Activated CD8-positive, alpha-beta T cell treated with anti-CD3 and anti-CD28 coated beads, Interleukin-2, amount 10 ng/mL, durations not matched to agents 7 days and 5 days (primary cell): ENCODE data around the gene GPATCH8. TPM values are rescaled to one million over a fixed set of nuclear protein-coding genes. Genes with fewer than 3 reads are reported as not detected.
A peak's percentile ranks its signal among the peaks of the same experiment; 100 is the strongest.
"Not testable (repeated sequence)": the region's sequence is repeated elsewhere in the genome, so short reads cannot be mapped to it uniquely, and the experiment has no call there.

Experiments
- ATAC-seq: fragments of 150-1000 bp; cut with Tn5 transposase; one replicate; pipeline ENCODE4 v1.10.0; 2021; ENCODE audit warnings: moderate library complexity
- CTCF ChIA-PET: fragments of 350-600 bp; sonication (Branson Sonifier 250); formaldehyde crosslinking; loops from one replicate; lab custom pipeline; 2021; ENCODE audit warnings: antibody characterized with exemption; lab: Charles Lee
- POLR2A ChIA-PET: fragments of 350-600 bp; sonication (Branson Sonifier 250); formaldehyde crosslinking; loops from one replicate; lab custom pipeline; 2021; ENCODE audit warnings: antibody characterized with exemption; lab: Charles Lee
- DNase-seq: peaks from one replicate; pipeline ENCODE4 v3.0.0-alpha.2; 2020
- H3K27ac Mint-ChIP-seq: one replicate; pipeline ENCODE4 v1.8.0; 2021; ENCODE audit warnings: mild to moderate bottlenecking, mixed read lengths
- H3K27me3 Mint-ChIP-seq: one replicate; pipeline ENCODE4 v1.8.0; 2021; ENCODE audit warnings: low read depth, mixed read lengths
- H3K36me3 Mint-ChIP-seq: one replicate; pipeline ENCODE4 v1.8.0; 2021; ENCODE audit warnings: low read depth, mixed read lengths
- H3K4me1 Mint-ChIP-seq: one replicate; pipeline ENCODE4 v1.8.0; 2021; ENCODE audit warnings: low read depth, mixed read lengths
- H3K4me3 Mint-ChIP-seq: one replicate; pipeline ENCODE4 v1.8.0; 2021; ENCODE audit warnings: mild to moderate bottlenecking, mixed read lengths
- H3K9me3 Mint-ChIP-seq: one replicate; pipeline ENCODE4 v1.8.0; 2022; ENCODE audit warnings: mixed read lengths; ENCODE audit not compliant: insufficient read depth
- total RNA-seq, 2 experiments: library from RNA; stranded (reverse); gene quantifications; one replicate each; pipeline ENCODE4 v1.2.3, GENCODE V29; 2021

Gene GPATCH8
- total RNA-seq, 2 experiments from 2014 or later: 45.7 to 45.8 TPM

GRCh38 chr17:44408786-44409185, 94.4 kb downstream of the GPATCH8 start:
- POLR2A ChIA-PET: no interaction called here
- ATAC-seq: no peak
- H3K36me3 Mint-ChIP-seq: peaks cover 13% of the 10 kb centered on the region
- no peak overlapping the region for H3K27ac Mint-ChIP-seq
- H3K9me3 Mint-ChIP-seq: no peaks in the 10 kb centered on the region
- CTCF ChIA-PET: no interaction called here
- H3K27me3 Mint-ChIP-seq: no peaks in the 10 kb centered on the region
- H3K4me3 Mint-ChIP-seq: no peak overlapping the region
- no peak for DNase-seq
- no peaks in the 10 kb centered on the region for H3K4me1 Mint-ChIP-seq

GRCh38 chr17:44402564-44403172, 100.5 kb downstream of the GPATCH8 start:
- DNase-seq (no peak), ATAC-seq (peak; percentile 44)
- H3K9me3 Mint-ChIP-seq: no peaks in the 10 kb centered on the region
- ChIA-PET CTCF (no interaction called here), POLR2A (interaction anchor here (0.6 kb wide), 1 partner anchor 189 kb away, joined by 4 read pairs; no protein-coding TSS in a partner anchor)
- H3K27ac Mint-ChIP-seq: no peak overlapping the region
- no peak overlapping the region for H3K4me3 Mint-ChIP-seq
- peaks cover 42% of the 10 kb centered on the region for H3K36me3 Mint-ChIP-seq
- H3K4me1 Mint-ChIP-seq: peaks cover 14% of the 10 kb centered on the region
- no peaks in the 10 kb centered on the region for H3K27me3 Mint-ChIP-seq

GRCh38 chr17:44400226-44400847, 102.9 kb downstream of the GPATCH8 start:
- Mint-ChIP-seq H3K36me3 (peaks cover 47% of the 10 kb centered on the region), H3K4me3 (no peak overlapping the region), H3K4me1 (peaks cover 14% of the 10 kb centered on the region), H3K9me3 (no peaks in the 10 kb centered on the region), H3K27me3 (no peaks in the 10 kb centered on the region), H3K27ac (no peak overlapping the region)
- DNase-seq (no peak), ATAC-seq (no peak)
- ChIA-PET CTCF (interaction anchor here (0.9 to 2.0 kb wide), 6 partner anchors 11 to 554 kb away, joined by 3 to 10 read pairs (median 4); partner anchors contain the start of gene ITGA2B), POLR2A (no interaction called here)

GRCh38 chr17:44398692-44399691, 104.2 kb downstream of the GPATCH8 start:
- H3K4me3 Mint-ChIP-seq: no peak overlapping the region
- H3K27ac Mint-ChIP-seq: peak overlapping the region; percentile 47
- CTCF ChIA-PET: interaction anchor here (0.9 to 2.0 kb wide), 6 partner anchors 9 to 135 kb away, joined by 3 to 10 read pairs (median 4); partner anchors contain the start of gene ITGA2B
- peaks cover 14% of the 10 kb centered on the region for H3K4me1 Mint-ChIP-seq
- H3K27me3 Mint-ChIP-seq: no peaks in the 10 kb centered on the region
- POLR2A ChIA-PET: no interaction called here
- ATAC-seq: no peak
- H3K36me3 Mint-ChIP-seq: peaks cover 45% of the 10 kb centered on the region
- no peaks in the 10 kb centered on the region for H3K9me3 Mint-ChIP-seq
- no peak for DNase-seq

GRCh38 chr17:44397479-44398440, 105.4 kb downstream of the GPATCH8 start:
- Mint-ChIP-seq H3K4me3 (no peak overlapping the region), H3K4me1 (peaks cover 6% of the 10 kb centered on the region), H3K36me3 (peaks cover 39% of the 10 kb centered on the region), H3K27ac (peak overlapping the region; percentile 52), H3K27me3 (no peaks in the 10 kb centered on the region), H3K9me3 (no peaks in the 10 kb centered on the region)
- CTCF ChIA-PET: interaction anchor here (1.1 to 1.8 kb wide), 2 partner anchors 126 kb away, joined by 3 to 7 read pairs; no protein-coding TSS in a partner anchor
- no peak for ATAC-seq
- POLR2A ChIA-PET: no interaction called here
- no peak for DNase-seq

- Mint-ChIP-seq H3K27me3 (no peaks in the 10 kb centered on the region), H3K9me3 (no peaks in the 10 kb centered on the region), H3K36me3 (peaks cover 34% of the 10 kb centered on the region), H3K4me3 (no peak overlapping the region), H3K27ac (no peak overlapping the region), H3K4me1 (no peaks in the 10 kb centered on the region)
- no peak for DNase-seq
- ATAC-seq: no peak
- ChIA-PET CTCF (interaction anchor here (1.8 kb wide), 1 partner anchor 126 kb away, joined by 7 read pairs; no protein-coding TSS in a partner anchor), POLR2A (no interaction called here)
These were observed 106.3 kb downstream of the GPATCH8 start for GRCh38 chr17:44396946-44397345.

GRCh38 chr17:44394833-44395232, 108.4 kb downstream of the GPATCH8 start:
- Mint-ChIP-seq H3K27me3 (peaks cover 3% of the 10 kb centered on the region), H3K4me3 (no peak overlapping the region), H3K36me3 (peaks cover 23% of the 10 kb centered on the region), H3K27ac (no peak overlapping the region), H3K4me1 (peaks cover 6% of the 10 kb centered on the region), H3K9me3 (no peaks in the 10 kb centered on the region)
- CTCF ChIA-PET: no interaction called here
- ATAC-seq (no peak), DNase-seq (no peak)
- POLR2A ChIA-PET: no interaction called here

GRCh38 chr17:44394112-44394511, 109.1 kb downstream of the GPATCH8 start:
- H3K27me3 Mint-ChIP-seq, H3K9me3 Mint-ChIP-seq, POLR2A ChIA-PET, H3K4me3 Mint-ChIP-seq, DNase-seq, ATAC-seq, H3K27ac Mint-ChIP-seq, CTCF ChIA-PET: not testable (repeated sequence)
- peaks cover 20% of the 10 kb centered on the region for H3K36me3 Mint-ChIP-seq
- H3K4me1 Mint-ChIP-seq: peaks cover 14% of the 10 kb centered on the region

GRCh38 chr17:44390250-44390870, 112.8 kb downstream of the GPATCH8 start:
- Mint-ChIP-seq H3K9me3 (no peaks in the 10 kb centered on the region), H3K36me3 (no peaks in the 10 kb centered on the region), H3K27me3 (peaks cover 11% of the 10 kb centered on the region), H3K4me1 (peaks cover 15% of the 10 kb centered on the region), H3K27ac (no peak overlapping the region), H3K4me3 (no peak overlapping the region)
- DNase-seq (no peak), ATAC-seq (no peak)
- ChIA-PET CTCF (interaction anchor here (1.2 to 1.6 kb wide), 3 partner anchors 9 to 143 kb away, joined by 4 to 7 read pairs (median 4); no protein-coding TSS in a partner anchor), POLR2A (no interaction called here)

GRCh38 chr17:44389723-44390202, 113.4 kb downstream of the GPATCH8 start:
- ChIA-PET CTCF (interaction anchor here (1.2 to 1.6 kb wide), 3 partner anchors 10 to 144 kb away, joined by 4 to 7 read pairs (median 4); no protein-coding TSS in a partner anchor), POLR2A (no interaction called here)
- Mint-ChIP-seq H3K9me3 (no peaks in the 10 kb centered on the region), H3K4me1 (peaks cover 20% of the 10 kb centered on the region), H3K27me3 (peaks cover 13% of the 10 kb centered on the region), H3K36me3 (no peaks in the 10 kb centered on the region), H3K4me3 (no peak overlapping the region), H3K27ac (peak overlapping the region; percentile 39)
- ATAC-seq (no peak), DNase-seq (no peak)
